Activated CD8-positive, alpha-beta memory T cell treated with anti-CD3 and anti-CD28 coated beads, Interleukin-2, amount 50 U/mL, for 1 hour (primary cell): ENCODE data around the gene TCAF1.
"Not testable (repeated sequence)": the region's sequence is repeated elsewhere in the genome, so short reads cannot be mapped to it uniquely, and the experiment has no call there.

Source experiments
- DNase-seq: peaks from one replicate; pipeline ENCODE4 v3.0.0-alpha.2; 2020; ENCODE audit errors: extremely low read depth

Gene TCAF1

GRCh38 chr7:143902332-143902899, 440 bp upstream of the TCAF1 start:
- no peak for DNase-seq

GRCh38 chr7:143901332-143901667, 676 bp downstream of the TCAF1 start:
- DNase-seq, result no peak

GRCh38 chr7:143900230-143900766, 1.7 kb downstream of the TCAF1 start:
- DNase-seq, result no peak

DNA sequence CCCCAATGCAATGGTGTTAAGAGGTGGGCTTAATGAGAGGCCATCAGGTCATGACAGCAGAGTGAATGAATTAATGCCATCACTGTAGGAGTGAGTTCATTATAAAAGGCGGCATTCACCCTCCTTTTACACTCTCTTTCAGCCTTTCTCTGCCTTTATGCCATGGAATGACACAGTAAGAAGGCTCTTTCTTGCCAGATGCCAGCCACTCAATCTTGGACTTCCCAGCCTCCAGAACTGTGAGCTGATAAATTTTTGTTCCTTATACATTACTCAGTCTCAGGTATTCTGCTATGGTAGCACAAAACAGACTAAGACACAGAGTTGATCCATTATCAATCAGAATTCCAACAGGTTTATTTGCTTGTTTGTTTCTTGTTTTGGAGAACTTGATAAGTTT, 3.2 kb downstream of the TCAF1 start:
- no peak for DNase-seq

GRCh38 chr7:143896667-143897066, 5.3 kb downstream of the TCAF1 start:
- no peak for DNase-seq

DNA sequence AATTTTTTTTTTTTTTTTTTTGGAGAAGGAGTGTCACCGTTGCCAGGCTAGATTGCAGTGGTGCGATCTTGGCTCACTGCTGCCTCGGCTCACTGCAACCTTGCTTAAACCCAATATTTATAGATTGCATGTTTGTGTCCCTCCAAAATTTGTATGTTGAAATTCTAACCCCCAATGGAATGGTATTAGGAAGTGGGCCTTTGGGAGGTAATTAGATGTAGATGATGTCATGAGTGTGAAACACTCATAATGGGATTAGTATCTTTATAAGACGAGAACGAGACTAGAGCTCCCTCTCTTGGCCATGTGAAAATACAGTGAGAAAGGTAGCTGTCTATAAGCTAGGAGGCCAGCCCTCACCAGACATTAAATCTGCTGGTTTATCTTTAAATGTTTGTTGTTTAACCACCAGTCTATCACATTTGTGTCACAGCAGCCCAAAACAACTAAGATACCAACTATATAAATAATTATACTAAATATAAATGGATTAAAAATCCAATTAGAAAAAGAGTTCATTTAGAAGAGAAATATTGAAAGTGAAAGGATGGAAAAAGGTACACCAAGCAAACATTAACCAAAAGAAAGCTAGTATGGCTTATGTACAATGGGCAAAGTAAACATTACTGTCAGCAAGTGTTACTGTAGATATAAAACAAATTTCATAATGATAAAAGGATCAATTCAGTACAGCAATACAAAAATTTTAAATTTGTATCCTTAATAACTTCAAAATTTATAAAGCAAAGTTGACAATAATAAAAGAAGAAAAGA, 9.3 kb downstream of the TCAF1 start:
- no peak for DNase-seq

- DNase-seq, result no peak
Observed at GRCh38 chr7:143891457-143891856, 10.5 kb downstream of the TCAF1 start.

GRCh38 chr7:143890558-143890957, 11.4 kb downstream of the TCAF1 start:
- no peak for DNase-seq

- no peak for DNase-seq
Observed at GRCh38 chr7:143889068-143889467, 12.9 kb downstream of the TCAF1 start.

DNA sequence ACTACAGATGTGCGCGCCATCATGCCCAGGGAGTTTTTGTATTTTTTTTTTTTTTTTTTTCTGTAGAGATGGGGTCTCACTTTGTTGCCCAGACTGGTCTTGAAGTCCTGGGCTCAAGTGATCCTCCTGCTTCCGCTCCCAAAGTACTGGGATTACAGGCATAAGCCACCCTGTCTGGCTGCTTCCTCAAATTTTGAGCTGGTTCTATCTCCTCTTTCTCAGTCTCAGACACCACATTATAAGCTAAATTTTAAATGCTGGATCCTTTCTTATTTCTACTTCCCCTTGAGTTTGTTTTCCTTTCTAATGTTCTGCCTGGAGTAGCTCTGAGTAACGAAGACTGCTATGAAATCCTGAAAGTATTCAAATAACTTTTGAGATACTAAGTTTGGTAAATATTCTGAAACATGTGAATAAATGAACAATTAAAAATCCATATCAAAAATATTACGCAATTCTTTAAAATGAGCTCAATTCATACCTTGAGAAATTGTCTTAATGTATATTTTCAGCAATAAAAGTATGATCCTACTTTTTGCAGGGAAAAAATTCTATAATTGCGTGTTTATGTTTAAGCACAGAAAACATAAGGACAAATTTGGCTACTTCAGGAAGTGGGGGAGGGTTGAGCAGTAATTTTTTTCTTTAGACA, 15.0 kb downstream of the TCAF1 start:
- no peak for DNase-seq

DNA sequence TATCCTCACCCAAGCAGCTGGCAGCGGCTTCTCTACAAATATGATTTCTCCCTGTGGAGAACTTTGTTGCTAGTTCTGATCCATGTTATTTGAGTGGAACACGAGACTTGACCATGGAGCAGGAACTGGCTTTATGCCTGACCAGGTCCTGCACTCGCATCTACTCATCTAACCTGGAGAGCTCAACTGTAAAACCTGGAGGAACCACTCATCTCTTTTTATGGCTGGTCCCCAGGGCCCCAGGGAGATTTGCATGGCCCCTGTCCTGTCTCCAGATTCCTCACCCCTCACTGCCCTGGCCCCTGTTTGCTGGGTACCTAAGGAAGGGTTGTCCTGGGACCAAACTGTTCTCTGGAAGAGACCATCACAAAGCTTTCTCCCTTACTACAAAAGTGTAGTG, 16.0 kb downstream of the TCAF1 start:
- DNase-seq, result no peak

- DNase-seq, result no peak
Observed at GRCh38 chr7:143884969-143885559, 16.9 kb downstream of the TCAF1 start.

DNA sequence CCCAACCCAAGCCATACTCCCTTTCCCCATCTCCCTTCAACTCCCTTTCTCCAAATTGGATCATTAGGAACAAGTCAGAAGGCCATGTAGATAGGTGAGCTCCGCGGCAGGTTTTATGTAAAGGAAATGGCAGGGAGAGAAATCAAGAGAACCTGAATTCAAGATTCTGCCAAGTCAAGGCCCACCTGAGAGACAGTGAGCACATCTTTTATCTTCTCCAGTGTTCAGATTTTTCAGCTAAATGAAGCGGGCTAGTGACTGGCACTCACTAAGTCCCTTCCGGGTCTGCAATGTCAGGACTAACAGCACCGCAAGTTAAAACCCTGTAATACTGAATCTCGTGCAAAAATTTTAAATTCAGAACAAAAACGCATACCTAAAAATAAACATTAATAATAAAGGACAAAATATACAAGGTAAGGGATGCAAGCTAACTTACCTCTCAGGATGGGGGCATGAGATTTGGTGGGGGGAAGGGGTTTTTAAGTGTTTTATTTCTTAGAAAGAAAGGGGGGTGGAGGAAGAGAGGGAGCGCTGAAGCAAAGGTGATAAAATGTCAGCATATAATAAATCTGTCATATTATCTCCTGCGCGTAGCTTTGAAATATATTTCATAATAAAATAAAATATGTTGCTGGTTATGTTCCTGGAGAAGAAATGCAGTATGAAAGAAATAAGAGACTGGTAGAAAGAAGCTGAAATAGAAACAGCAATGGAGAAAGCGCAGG, 17.6 kb downstream of the TCAF1 start:
- no peak for DNase-seq

GRCh38 chr7:143882604-143883078, 19.3 kb downstream of the TCAF1 start:
- DNase-seq, result no peak

DNA sequence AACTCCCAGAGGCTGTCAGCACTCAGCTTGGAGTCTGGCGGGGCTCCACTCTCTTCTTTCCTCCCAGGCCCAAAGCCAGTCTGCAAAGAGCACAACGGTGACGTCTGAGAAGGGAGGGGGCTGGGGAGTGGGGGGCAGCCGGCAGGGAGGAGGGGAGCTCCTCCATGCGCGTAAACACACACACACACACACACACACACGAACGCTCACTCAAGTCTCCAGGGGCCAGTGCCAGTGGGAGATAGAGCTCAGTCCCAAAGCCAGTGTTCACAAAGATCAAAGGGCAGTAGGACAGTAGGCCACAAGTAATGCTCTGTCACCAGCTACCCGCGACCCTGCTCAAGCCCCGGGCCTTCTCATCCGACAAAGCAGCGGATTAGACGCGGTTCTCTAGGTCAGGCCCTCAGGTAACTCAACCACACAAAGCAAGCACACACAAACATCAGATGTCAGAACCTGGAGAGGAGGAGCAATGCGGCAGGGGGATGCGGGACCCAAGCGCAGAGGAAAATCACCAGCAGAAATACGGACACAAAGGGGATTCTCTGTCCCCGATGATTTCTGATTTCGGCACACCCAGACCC, 19.9 kb downstream of the TCAF1 start:
- no peak for DNase-seq

DNA sequence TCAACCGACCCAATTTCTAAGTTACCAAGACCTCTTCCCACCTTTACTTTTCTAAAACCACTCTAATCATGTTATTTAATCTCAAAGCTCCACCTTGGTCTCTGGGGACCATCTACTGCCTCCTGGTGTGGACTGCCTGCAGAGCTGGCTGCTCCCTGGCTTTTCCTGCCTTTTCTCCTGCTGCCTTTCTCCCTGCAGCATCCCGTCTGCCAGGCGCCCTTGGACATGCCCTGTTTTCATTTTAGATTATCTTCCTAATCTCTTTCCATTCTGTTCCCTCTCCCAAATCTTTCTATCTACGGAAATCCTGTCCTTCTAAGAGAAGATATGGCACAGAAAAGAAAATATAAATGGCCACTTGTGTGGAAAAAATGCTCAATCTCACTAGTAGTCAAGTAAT, 23.1 kb downstream of the TCAF1 start:
- no peak for DNase-seq

GRCh38 chr7:143877098-143877497, 24.9 kb downstream of the TCAF1 start:
- no peak for DNase-seq

DNA sequence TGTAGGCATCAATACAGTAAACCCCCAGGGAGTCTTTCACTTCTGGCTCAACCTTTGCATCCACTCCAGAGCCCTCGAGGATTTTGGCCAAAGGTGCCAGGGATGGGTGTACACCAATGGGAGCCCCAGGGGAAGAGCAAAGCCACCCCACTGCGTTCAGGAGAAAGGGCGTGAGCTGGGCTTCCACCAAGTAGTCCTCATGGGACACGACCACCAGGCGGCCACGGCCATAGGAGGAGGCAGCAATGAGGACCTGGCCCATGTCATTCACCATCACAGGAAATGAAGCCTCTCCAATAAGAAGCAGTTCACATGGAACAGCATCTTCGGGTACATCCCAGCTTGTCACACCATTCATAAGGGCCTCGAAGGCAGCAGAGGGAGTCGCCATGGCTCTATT, 25.8 kb downstream of the TCAF1 start:
- no peak for DNase-seq

DNA sequence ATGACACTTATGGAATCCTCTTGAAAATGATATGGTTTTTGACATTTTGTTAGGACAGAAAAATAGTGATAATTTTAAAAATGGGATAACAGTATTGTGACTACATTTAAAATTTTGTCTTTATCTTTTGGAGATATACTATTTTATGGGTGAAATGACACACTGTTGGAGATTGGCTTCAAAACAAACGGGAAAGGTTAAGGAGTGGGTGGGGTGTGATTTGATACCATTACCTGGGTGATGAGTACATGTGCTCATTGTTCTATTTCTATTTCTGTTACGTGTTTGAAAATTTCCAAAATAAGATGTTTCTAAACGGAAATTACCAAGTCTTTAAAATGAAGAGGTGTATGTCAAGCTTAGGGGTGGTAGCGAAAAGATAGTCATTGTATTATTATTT, 28.7 kb downstream of the TCAF1 start:
- not testable (repeated sequence) for DNase-seq

DNA sequence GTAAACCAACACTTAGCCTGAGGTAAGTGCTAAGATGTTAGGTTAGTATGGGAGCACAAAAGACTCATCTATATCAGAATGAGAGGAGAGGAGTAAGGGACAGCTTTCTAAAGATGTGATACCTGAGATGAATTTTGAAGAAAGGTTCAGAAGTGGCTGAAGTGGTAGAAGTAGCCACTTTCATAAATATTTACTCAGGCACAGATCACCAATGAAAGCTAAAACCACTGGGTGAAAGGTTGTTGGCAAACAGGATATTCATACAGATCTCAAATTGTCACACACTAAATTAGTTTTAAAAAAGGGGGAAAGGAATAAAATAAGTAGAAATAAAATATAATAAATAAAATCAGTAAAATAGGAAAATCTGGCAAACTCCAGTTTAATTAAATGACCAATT, 30.4 kb downstream of the TCAF1 start:
- not testable (repeated sequence) for DNase-seq

DNA sequence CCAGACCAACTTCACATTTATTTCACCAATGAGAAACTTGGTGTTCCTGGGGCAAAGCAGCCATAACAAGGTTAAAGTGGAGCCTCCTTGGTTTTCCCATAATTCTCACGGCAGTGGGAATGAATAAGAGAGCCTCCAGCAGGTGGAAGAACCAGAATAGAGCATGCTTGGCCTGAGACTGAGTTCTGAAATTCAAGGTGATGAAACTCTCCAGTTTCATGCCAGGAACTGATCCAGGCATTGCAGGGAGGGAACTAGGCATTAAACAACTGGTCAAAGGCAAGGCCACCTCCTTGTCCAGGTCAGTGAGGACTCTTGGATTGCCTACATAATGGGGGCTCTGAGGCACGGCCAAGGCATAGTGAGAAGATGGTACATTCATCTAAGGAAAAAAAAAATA, 44.0 kb downstream of the TCAF1 start:
- not testable (repeated sequence) for DNase-seq
